ENCODE data around the gene MMS19. TPM values are rescaled to one million over a fixed set of nuclear protein-coding genes. Genes with fewer than 3 reads are reported as not detected.

Gene MMS19
- total RNA-seq, result 97.0 and 103 TPM in 2 replicates

GRCh38 chr10:97498076-97498840 is at the start of gene MMS19:
Gene MMS19, minus strand, starts transcription at chr10:97498422. Its CDS starts 38 bp downstream, at chr10:97498384.

DNA sequence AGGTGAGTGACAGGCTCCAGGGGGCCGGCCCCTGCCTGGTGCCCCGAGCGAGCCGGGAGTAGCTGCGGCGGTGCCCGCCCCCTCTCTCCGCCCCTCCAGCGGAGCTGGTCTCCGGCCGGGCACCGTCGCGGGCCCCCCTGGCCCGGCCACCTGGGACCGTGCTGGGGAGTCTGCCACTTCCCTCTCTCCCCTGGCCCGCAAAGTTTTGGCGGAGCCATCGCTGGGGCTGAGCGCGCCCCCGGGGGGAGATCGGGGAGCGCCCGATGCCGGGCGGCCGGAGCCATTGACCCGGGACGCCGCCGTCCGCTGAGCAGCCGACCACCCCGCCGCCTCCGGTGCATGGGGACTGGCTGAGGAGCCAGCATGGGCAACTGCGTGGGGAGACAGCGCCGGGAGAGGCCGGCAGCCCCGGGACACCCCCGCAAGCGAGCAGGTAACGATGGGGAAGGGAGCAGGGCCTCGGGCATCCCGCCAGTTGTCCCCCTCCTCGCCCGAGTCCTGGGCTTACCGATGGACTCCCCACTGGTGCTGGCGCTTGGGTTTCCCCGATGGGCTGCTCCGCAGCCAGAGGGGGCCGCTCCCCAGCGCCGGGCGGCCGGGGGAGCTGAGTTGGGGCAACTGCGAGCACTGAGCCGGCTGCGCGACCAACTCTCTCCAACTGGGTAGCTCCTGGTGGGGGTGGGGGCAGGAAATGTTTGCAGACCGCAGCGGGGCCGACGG is 779 bp upstream of the MMS19 start, which contains the start of gene UBTD1:
Gene UBTD1, plus strand, starts transcription at position 84 of the 720 bp plus-strand sequence. Its CDS starts 280 bp downstream, at position 364.

DNA sequence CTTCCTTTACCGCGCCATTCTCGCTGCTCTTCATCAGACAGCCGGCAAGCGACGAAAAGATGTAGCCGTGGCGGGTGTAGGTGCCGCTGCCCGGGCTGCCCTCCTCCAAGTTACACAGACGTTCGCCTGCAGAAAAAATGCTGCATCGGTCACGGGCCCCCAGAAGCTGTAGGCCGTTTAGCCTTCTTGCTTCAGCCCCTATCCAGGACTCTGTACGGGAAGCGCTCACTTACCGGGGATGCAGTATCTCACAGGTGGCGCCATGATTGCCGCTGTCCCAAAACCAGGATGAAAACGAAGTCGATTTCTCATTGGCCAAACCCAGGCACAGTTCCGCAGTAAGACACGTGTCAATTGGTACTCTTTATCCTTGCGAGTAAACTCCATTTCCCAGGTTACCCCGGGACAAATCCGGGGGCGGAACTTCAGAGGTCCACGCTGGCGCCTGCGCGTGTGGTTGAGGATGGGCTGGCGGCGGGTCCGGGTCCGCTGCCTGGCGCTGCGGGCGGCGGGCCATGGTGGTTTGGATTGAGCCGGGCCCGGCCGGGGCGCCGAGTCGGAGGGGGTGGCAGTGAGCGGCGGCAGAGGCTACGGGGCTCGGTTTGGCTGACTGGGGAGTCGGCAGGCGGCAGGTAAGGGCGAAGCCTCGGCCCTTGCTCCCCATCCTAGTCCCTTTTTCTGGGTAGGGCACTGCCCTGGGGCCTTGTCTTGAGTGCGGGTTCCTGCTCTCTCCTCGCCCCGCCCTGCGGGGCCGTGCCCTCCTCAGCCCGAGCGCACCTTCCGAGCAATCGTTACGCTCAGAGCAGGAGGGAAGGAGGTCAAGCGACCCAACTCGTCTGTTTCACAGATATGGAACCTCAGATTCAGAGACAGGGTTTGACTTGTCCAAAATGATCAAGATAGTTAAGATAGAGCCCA is 52.2 kb downstream of the MMS19 start, which contains the start of the genes EXOSC1 and ZDHHC16:
Gene EXOSC1, minus strand, starts transcription at position 285 of the 918 bp plus-strand sequence. Its CDS starts 21 bp downstream, at position 264.
Gene ZDHHC16, plus strand, starts transcription at position 454 of the 918 bp plus-strand sequence. CDS start 5,501 bp downstream, outside the sequence.

GRCh38 chr10:97425964-97426775 is 72.1 kb downstream of the MMS19 start, which contains the start of gene PGAM1:
Gene PGAM1, plus strand, starts transcription at chr10:97426191. Its CDS starts 117 bp downstream, at chr10:97426308.

Other genes starting within 250 kb of the MMS19 start
- gene ARHGAP19, start 205.8 kb downstream of the MMS19 start, total RNA-seq, result 11.3 and 16.5 TPM in 2 replicates
- gene FRAT1, start 179.2 kb downstream of the MMS19 start, total RNA-seq, result 1.0 and 1.6 TPM in 2 replicates
- 2.7 and 3.7 TPM in 2 replicates for gene FRAT2, start 163.7 kb downstream of the MMS19 start, total RNA-seq
- 20.7 and 21.0 TPM in 2 replicates for gene RRP12, start 97.1 kb downstream of the MMS19 start, total RNA-seq
- 519 and 549 TPM in 2 replicates for gene PGAM1, start 72.2 kb downstream of the MMS19 start, total RNA-seq
- 55.8 and 65.1 TPM in 2 replicates for gene EXOSC1, start 52.4 kb downstream of the MMS19 start, total RNA-seq
- 54.1 and 54.3 TPM in 2 replicates for gene ZDHHC16, start 52.2 kb downstream of the MMS19 start, total RNA-seq
- 19.5 and 20.2 TPM in 2 replicates for gene UBTD1, start 502 bp upstream of the MMS19 start, total RNA-seq
- 0.89 and 1.0 TPM in 2 replicates for gene ANKRD2, start 74.4 kb upstream of the MMS19 start, total RNA-seq
- gene HOGA1, start 86.0 kb upstream of the MMS19 start, total RNA-seq, result 0.67 and 1.0 TPM in 2 replicates
- not detected in 2 replicates for gene C10orf62, start 91.3 kb upstream of the MMS19 start, total RNA-seq
- gene MORN4, start 135.1 kb upstream of the MMS19 start, total RNA-seq, result 6.2 and 9.4 TPM in 2 replicates
- gene PI4K2A, start 142.2 kb upstream of the MMS19 start, total RNA-seq, result 22.2 and 22.3 TPM in 2 replicates
- gene AVPI1, start 188.8 kb upstream of the MMS19 start, total RNA-seq, result 21.4 and 24.5 TPM in 2 replicates
- gene MARVELD1, start 215.3 kb upstream of the MMS19 start, total RNA-seq, result 36.3 and 44.9 TPM in 2 replicates
- 10.1 and 10.7 TPM in 2 replicates for gene ZFYVE27, start 238.7 kb upstream of the MMS19 start, total RNA-seq